ENCODE results near the gene MIPOL1.
"Not testable (repeated sequence)": the region's sequence is repeated elsewhere in the genome, so short reads cannot be mapped to it uniquely, and the experiment has no call there.

Gene MIPOL1

GRCh38 chr14:37236044-37236443 lies 38.3 kb downstream of the MIPOL1 start:
- not testable (repeated sequence) for DNase-seq

GRCh38 chr14:37237094-37237493 lies 39.4 kb downstream of the MIPOL1 start:
- DNase-seq = no peak

- DNase-seq = no peak
These were observed 40.0 kb downstream of the MIPOL1 start for GRCh38 chr14:37237735-37238200.

- no peak for DNase-seq
These were observed 43.5 kb downstream of the MIPOL1 start for GRCh38 chr14:37241198-37241597.

- DNase-seq = peak; percentile 71
These were observed 48.7 kb downstream of the MIPOL1 start for GRCh38 chr14:37246427-37246829.

GRCh38 chr14:37247791-37248461 lies 50.2 kb downstream of the MIPOL1 start:
- DNase-seq = no peak

- peak; percentile 26 for DNase-seq
These were observed 54.0 kb downstream of the MIPOL1 start for GRCh38 chr14:37251775-37252174.

GRCh38 chr14:37252434-37252833 lies 54.7 kb downstream of the MIPOL1 start:
- DNase-seq = no peak

GRCh38 chr14:37253905-37254304 lies 56.2 kb downstream of the MIPOL1 start:
- no peak for DNase-seq

- no peak for DNase-seq
These were observed 56.7 kb downstream of the MIPOL1 start for GRCh38 chr14:37254411-37254947.

GRCh38 chr14:37257501-37258070 lies 59.8 kb downstream of the MIPOL1 start:
- DNase-seq = no peak

GRCh38 chr14:37262649-37263048 lies 64.9 kb downstream of the MIPOL1 start:
- no peak for DNase-seq

- DNase-seq = no peak
These were observed 66.0 kb downstream of the MIPOL1 start for GRCh38 chr14:37263656-37264236.

GRCh38 chr14:37268788-37269187 lies 71.1 kb downstream of the MIPOL1 start:
- no peak for DNase-seq

- no peak for DNase-seq
These were observed 72.9 kb downstream of the MIPOL1 start for GRCh38 chr14:37270629-37271028.

- no peak for DNase-seq
These were observed 74.8 kb downstream of the MIPOL1 start for GRCh38 chr14:37272569-37272968.

- DNase-seq = no peak
These were observed 76.9 kb downstream of the MIPOL1 start for GRCh38 chr14:37274652-37275051.

GRCh38 chr14:37275963-37276362 lies 78.2 kb downstream of the MIPOL1 start:
- DNase-seq = no peak

GRCh38 chr14:37278636-37279538 lies 81.2 kb downstream of the MIPOL1 start:
- no peak for DNase-seq

- DNase-seq = no peak
These were observed 82.1 kb downstream of the MIPOL1 start for GRCh38 chr14:37279818-37280217.

GRCh38 chr14:37284760-37285159 lies 87.0 kb downstream of the MIPOL1 start:
- no peak for DNase-seq

GRCh38 chr14:37285220-37285619 lies 87.5 kb downstream of the MIPOL1 start:
- DNase-seq = no peak

GRCh38 chr14:37289688-37290087 lies 92.0 kb downstream of the MIPOL1 start:
- no peak for DNase-seq
